Fibroblast of the aortic adventitia (primary cell): ENCODE measurements around the gene CIROP. TPM values are rescaled to one million over a fixed set of nuclear protein-coding genes. Genes with fewer than 3 reads are reported as not detected.
A peak's percentile ranks its signal among the peaks of the same experiment; 100 is the strongest.

Experiments used
- DNase-seq: peaks from one replicate; pipeline ENCODE4 v3.0.0-alpha.2; 2010; ENCODE audit warnings: low read depth
- H3K4me3 ChIP-seq: 2 replicates; pipeline ENCODE4 v1.5.1; 2011; ENCODE audit warnings: low read depth, mild to moderate bottlenecking, control low read depth, low read length, moderate library complexity
- CTCF ChIP-seq: IDR thresholded peaks from 2 replicates; pipeline ENCODE4 v1.5.1; 2011; ENCODE audit warnings: mild to moderate bottlenecking, low read length, control low read depth, inconsistent platforms; ENCODE audit not compliant: insufficient read depth
- total RNA-seq: library from RNA; depleted of rRNA; stranded (reverse); fragments of >200 nt; gene quantifications from 2 replicates; pipeline ENCODE4 v1.2.3, GENCODE V29; 2012; ENCODE audit warnings: low replicate concordance

The CIROP gene
- total RNA-seq, 1 donor = 1.8 TPM

- peak; percentile 94 for TF ChIP-seq CTCF
- peak; percentile 80 for DNase-seq
- H3K4me3 ChIP-seq = peak overlapping the region; percentile 60
These were observed 46.8 kb downstream of the CIROP start for GRCh38 chr14:23057757-23058653.

- DNase-seq = peak; percentile 42
- TF ChIP-seq CTCF = no peak
- peak within 1 kb of the TSS; percentile 60 for H3K4me3 ChIP-seq
These were observed 47.6 kb downstream of the CIROP start, which contains the start of gene CDH24 for GRCh38 chr14:23056956-23057756. TSS of gene CDH24 (minus strand) at chr14:23057520. CDS start at chr14:23055733, 1,787 bp downstream.

GRCh38 chr14:23056145-23056955 is 48.4 kb downstream of the CIROP start:
- peak; percentile 51 for DNase-seq
- peak overlapping the region; percentile 60 for H3K4me3 ChIP-seq
- peak; percentile 78 for TF ChIP-seq CTCF

GRCh38 chr14:23055621-23056144 is 49.1 kb downstream of the CIROP start:
- DNase-seq = no peak
- no peak overlapping the region for H3K4me3 ChIP-seq
- TF ChIP-seq CTCF = no peak

GRCh38 chr14:23055147-23055550 is 49.6 kb downstream of the CIROP start:
- no peak for TF ChIP-seq CTCF
- no peak for DNase-seq
- H3K4me3 ChIP-seq = no peak overlapping the region
